PFSK-1 (cell line): ENCODE results near the gene KCNC4.

Source experiments
- FOXP2 ChIP-seq: optimal IDR thresholded peaks from 2 replicates; pipeline ENCODE3; 2011; ENCODE audit warnings: borderline replicate concordance, control low read depth, inconsistent platforms; ENCODE audit not compliant: insufficient read depth; ENCODE audit errors: extremely low read length, extremely low read depth
- POLR2AphosphoS5 ChIP-seq: IDR thresholded peaks from 2 replicates; pipeline ENCODE4 v1.6.1; 2012; ENCODE audit warnings: low read depth, mild to moderate bottlenecking, control low read depth, low read length, moderate library complexity
- SIN3A ChIP-seq: IDR thresholded peaks from 2 replicates; pipeline ENCODE4 v1.6.1; 2012; ENCODE audit warnings: mild to moderate bottlenecking, low read length, moderate library complexity, borderline replicate concordance; ENCODE audit not compliant: insufficient read depth
- TAF1 ChIP-seq: IDR thresholded peaks from 2 replicates; pipeline ENCODE4 v1.6.1; 2012; ENCODE audit warnings: low read length, control low read depth, borderline replicate concordance; ENCODE audit not compliant: insufficient read depth
- TF ChIP-seq, protein P1 (sequence below), 2 experiments: IDR thresholded peaks; 2 replicates each; pipeline versions ENCODE4 v1.6.1 to v1.8.0; 2011 to 2012; ENCODE audit warnings: low read depth in 2 of 2, low read length in 2 of 2, control low read depth in 1 of 2, inconsistent platforms in 1 of 2, mild to moderate bottlenecking in 1 of 2, moderate library complexity in 1 of 2; ENCODE audit not compliant: insufficient read depth in 1 of 2

The KCNC4 gene

DNA sequence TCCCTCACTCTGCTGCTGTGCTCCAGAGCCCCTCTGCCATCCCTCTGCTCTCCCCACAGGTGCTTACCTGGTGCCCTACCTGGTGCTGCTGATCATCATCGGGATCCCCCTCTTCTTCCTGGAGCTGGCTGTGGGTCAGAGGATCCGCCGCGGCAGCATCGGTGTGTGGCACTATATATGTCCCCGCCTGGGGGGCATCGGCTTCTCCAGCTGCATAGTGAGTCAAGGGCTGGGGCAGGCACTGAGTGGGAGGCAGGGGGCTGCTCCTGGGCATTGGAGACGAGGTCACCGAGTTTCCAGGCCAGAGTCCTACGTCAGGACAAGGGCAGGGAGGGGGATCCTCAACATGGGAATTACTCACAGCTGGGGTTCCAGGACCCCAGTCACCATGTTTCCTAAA lies 38.1 kb upstream of the KCNC4 start:
- no peak for TF ChIP-seq POLR2AphosphoS5
- TF ChIP-seq SIN3A, result no peak
- TF ChIP-seq TAF1, result no peak
- TF ChIP-seq FOXP2, result no peak
- TF ChIP-seq, protein P1, sequence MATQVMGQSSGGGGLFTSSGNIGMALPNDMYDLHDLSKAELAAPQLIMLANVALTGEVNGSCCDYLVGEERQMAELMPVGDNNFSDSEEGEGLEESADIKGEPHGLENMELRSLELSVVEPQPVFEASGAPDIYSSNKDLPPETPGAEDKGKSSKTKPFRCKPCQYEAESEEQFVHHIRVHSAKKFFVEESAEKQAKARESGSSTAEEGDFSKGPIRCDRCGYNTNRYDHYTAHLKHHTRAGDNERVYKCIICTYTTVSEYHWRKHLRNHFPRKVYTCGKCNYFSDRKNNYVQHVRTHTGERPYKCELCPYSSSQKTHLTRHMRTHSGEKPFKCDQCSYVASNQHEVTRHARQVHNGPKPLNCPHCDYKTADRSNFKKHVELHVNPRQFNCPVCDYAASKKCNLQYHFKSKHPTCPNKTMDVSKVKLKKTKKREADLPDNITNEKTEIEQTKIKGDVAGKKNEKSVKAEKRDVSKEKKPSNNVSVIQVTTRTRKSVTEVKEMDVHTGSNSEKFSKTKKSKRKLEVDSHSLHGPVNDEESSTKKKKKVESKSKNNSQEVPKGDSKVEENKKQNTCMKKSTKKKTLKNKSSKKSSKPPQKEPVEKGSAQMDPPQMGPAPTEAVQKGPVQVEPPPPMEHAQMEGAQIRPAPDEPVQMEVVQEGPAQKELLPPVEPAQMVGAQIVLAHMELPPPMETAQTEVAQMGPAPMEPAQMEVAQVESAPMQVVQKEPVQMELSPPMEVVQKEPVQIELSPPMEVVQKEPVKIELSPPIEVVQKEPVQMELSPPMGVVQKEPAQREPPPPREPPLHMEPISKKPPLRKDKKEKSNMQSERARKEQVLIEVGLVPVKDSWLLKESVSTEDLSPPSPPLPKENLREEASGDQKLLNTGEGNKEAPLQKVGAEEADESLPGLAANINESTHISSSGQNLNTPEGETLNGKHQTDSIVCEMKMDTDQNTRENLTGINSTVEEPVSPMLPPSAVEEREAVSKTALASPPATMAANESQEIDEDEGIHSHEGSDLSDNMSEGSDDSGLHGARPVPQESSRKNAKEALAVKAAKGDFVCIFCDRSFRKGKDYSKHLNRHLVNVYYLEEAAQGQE (IDR thresholded peaks at IDR 0.05; ENCODE audit: insufficient read depth in 1 of 2, low read depth in 2 of 2, low read length in 2 of 2), result no peak

DNA sequence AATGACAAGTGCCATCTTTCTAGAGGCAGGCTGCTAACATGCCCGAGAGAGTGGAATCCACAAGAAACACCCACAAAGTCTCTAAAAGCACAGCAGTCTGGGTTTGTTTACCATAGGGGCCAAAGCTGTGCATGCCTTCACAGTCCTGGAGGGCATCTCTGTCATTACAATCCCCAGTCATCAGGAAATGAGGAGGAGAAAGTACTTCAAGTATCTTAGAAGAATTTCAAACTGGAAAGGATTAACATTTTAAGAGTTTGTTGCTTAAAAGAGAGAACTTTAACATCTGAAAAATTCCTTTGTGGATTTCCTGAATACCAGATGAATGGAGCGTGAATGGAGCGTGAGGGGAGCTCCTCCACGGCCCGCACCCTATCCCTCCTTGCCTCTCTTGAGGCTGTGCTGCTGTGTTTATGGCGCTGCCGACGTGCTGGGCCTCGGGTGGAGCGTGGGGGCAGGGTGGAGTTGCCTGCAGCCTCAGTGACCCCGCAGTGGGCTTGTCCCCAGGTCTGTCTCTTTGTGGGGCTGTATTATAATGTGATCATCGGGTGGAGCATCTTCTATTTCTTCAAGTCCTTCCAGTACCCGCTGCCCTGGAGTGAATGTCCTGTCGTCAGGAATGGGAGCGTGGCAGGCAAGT lies 36.5 kb upstream of the KCNC4 start:
- TF ChIP-seq POLR2AphosphoS5 (no peak), TAF1 (no peak)

DNA sequence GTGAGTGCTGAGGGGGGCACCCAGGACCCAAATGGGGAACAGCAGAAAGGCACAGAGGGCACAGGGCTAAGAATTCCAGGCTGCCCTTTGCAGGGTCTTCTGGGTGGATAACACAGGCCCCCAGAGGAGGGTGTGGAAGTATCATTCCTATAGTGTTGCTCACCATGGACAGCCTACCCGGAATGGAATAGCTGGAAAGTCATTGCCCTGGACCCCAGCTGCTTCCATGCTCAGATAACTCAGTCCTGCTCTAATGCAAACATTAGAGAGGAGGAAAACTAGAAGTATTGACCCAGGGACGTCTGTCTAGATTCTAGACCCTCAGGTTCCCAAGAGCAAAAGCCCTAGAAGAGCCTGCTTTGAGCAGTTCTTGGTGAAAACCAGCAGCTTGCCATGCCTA lies 35.2 kb upstream of the KCNC4 start:
- TF ChIP-seq SIN3A (no peak), FOXP2 (no peak), POLR2AphosphoS5 (no peak), TAF1 (no peak)
- TF ChIP-seq, protein P1 (IDR thresholded peaks at IDR 0.05; ENCODE audit: insufficient read depth in 1 of 2, low read depth in 2 of 2, low read length in 2 of 2), result no peak

DNA sequence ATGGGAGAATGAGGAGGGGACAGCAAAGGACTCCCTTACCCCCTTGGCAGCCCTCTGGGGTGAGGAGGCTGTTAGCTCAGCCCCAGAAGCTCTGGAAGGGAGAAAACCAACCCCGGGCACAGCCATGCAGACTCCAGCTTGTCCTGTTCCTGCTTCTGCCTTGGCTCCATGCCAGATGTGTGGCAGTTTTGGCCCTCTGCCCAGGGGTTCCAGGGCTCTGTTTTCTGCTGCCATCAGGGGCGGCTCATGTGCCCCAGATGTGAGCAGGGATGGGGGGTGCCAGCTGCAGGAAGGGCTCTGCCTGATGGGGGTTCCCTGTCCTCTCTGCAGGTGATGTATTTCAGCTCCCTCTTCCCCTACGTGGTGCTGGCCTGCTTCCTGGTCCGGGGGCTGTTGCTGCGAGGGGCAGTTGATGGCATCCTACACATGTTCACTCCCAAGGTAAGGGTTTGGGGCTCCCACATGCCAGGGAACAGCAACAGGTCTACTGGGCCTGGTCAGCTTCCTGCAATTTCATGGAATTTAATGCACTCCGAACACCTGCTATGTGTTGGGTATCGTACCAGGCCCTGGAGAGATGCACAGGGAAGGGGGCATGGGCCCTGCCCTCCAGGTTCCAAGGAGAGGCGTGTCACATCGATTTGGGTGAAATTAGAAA lies 33.7 kb upstream of the KCNC4 start:
- TF ChIP-seq FOXP2 (no peak), SIN3A (no peak), POLR2AphosphoS5 (no peak), TAF1 (no peak)
- TF ChIP-seq, protein P1 (IDR thresholded peaks at IDR 0.05; ENCODE audit: insufficient read depth in 1 of 2, low read depth in 2 of 2, low read length in 2 of 2), result no peak

DNA sequence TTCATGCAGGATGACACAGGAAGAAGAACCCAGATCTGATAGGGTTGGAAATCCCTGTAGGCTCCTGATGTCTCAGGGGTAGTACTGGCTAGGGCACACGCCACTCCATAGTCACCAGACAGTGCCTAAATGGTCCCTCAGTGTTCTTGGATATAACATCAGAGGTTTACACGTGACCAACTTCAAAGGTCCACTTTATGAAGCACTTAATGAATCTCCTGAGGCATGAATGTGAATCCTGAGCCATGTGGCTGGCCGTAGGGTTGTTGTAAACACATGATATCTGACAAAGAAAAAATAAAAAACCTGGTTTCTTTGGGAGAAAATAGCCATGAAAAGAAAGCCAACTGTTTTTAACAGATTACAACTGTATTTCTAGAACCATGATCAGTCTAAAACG lies 32.3 kb upstream of the KCNC4 start:
- TF ChIP-seq SIN3A (no peak), FOXP2 (no peak), TAF1 (no peak), POLR2AphosphoS5 (no peak)
- TF ChIP-seq, protein P1 (IDR thresholded peaks at IDR 0.05; ENCODE audit: insufficient read depth in 1 of 2, low read depth in 2 of 2, low read length in 2 of 2), result no peak
